Endothelial cell (in vitro differentiated cells): ENCODE data around the gene OCSTAMP. TPM values are rescaled to one million over a fixed set of nuclear protein-coding genes. Genes with fewer than 3 reads are reported as not detected.

Experiments used
- DNase-seq: peaks from one replicate; pipeline ENCODE4 v3.0.0; 2021; ENCODE audit warnings: low spot score
- H3K27ac Mint-ChIP-seq: one replicate; pipeline ENCODE4 v1.8.0; 2021; ENCODE audit warnings: mixed read lengths, inconsistent platforms; ENCODE audit not compliant: unreplicated experiment
- H3K27me3 Mint-ChIP-seq: one replicate; pipeline ENCODE4 v1.8.0; 2021; ENCODE audit warnings: mild to moderate bottlenecking, moderate library complexity, mixed read lengths, inconsistent platforms; ENCODE audit not compliant: unreplicated experiment
- H3K36me3 Mint-ChIP-seq: one replicate; pipeline ENCODE4 v1.8.0; 2021; ENCODE audit warnings: mild to moderate bottlenecking, low read depth, mixed read lengths, inconsistent platforms; ENCODE audit not compliant: unreplicated experiment
- H3K4me1 Mint-ChIP-seq: one replicate; pipeline ENCODE4 v1.8.0; 2021; ENCODE audit warnings: mild to moderate bottlenecking, mixed read lengths, inconsistent platforms; ENCODE audit not compliant: unreplicated experiment
- H3K4me3 Mint-ChIP-seq: one replicate; pipeline ENCODE4 v1.8.0; 2021; ENCODE audit warnings: mild to moderate bottlenecking, mixed read lengths, inconsistent platforms; ENCODE audit not compliant: unreplicated experiment
- H3K9me3 Mint-ChIP-seq: one replicate; pipeline ENCODE4 v1.8.0; 2021; ENCODE audit warnings: mixed read lengths, inconsistent platforms; ENCODE audit not compliant: unreplicated experiment
- total RNA-seq: library from RNA; stranded (reverse); fragmentation: NEBNext Ultra II Directional; extraction: Animal tissue kit (Norgen Biotek cat#: 25700); gene quantifications from one replicate; pipeline ENCODE4 v1.2.1, GENCODE V29; 2021; ENCODE audit not compliant: unreplicated experiment
- TF ChIP-seq, protein P1 (sequence below): fragments of 200-600 bp; sonication (generic); IDR thresholded peaks from one replicate; pipeline ENCODE4 v1.5.0; 2021; ENCODE audit warnings: antibody characterized with exemption; ENCODE audit not compliant: unreplicated experiment

OCSTAMP gene
- total RNA-seq, 1 donor from 2014 or later: not detected

- no peak for DNase-seq
- Mint-ChIP-seq H3K36me3 (no peaks in the 10 kb centered on the region), H3K27ac (no peak overlapping the region), H3K27me3 (peaks cover 5% of the 10 kb centered on the region), H3K9me3 (no peaks in the 10 kb centered on the region), H3K4me3 (no peak overlapping the region), H3K4me1 (no peaks in the 10 kb centered on the region)
- TF ChIP-seq, protein P1, sequence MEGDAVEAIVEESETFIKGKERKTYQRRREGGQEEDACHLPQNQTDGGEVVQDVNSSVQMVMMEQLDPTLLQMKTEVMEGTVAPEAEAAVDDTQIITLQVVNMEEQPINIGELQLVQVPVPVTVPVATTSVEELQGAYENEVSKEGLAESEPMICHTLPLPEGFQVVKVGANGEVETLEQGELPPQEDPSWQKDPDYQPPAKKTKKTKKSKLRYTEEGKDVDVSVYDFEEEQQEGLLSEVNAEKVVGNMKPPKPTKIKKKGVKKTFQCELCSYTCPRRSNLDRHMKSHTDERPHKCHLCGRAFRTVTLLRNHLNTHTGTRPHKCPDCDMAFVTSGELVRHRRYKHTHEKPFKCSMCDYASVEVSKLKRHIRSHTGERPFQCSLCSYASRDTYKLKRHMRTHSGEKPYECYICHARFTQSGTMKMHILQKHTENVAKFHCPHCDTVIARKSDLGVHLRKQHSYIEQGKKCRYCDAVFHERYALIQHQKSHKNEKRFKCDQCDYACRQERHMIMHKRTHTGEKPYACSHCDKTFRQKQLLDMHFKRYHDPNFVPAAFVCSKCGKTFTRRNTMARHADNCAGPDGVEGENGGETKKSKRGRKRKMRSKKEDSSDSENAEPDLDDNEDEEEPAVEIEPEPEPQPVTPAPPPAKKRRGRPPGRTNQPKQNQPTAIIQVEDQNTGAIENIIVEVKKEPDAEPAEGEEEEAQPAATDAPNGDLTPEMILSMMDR: no peak
Observed at GRCh38 chr20:46559001-46559400, 8.5 kb upstream of the OCSTAMP start.

- H3K27me3 Mint-ChIP-seq: peaks cover 5% of the 10 kb centered on the region
- DNase-seq: no peak
- no peaks in the 10 kb centered on the region for H3K4me1 Mint-ChIP-seq
- H3K4me3 Mint-ChIP-seq: no peak overlapping the region
- no peak overlapping the region for H3K27ac Mint-ChIP-seq
- no peaks in the 10 kb centered on the region for H3K9me3 Mint-ChIP-seq
- TF ChIP-seq, protein P1: no peak
- H3K36me3 Mint-ChIP-seq: no peaks in the 10 kb centered on the region
Observed at GRCh38 chr20:46558511-46558959, 8.1 kb upstream of the OCSTAMP start.

- Mint-ChIP-seq H3K27ac (no peak overlapping the region), H3K36me3 (no peaks in the 10 kb centered on the region), H3K4me1 (no peaks in the 10 kb centered on the region), H3K4me3 (no peak overlapping the region), H3K9me3 (no peaks in the 10 kb centered on the region), H3K27me3 (peaks cover 5% of the 10 kb centered on the region)
- TF ChIP-seq, protein P1: no peak
- DNase-seq: no peak
Observed at GRCh38 chr20:46557231-46557956, 6.9 kb upstream of the OCSTAMP start.

- DNase-seq: no peak
- Mint-ChIP-seq H3K4me1 (no peaks in the 10 kb centered on the region), H3K36me3 (no peaks in the 10 kb centered on the region)
Observed at GRCh38 chr20:46555370-46555956, 5.0 kb upstream of the OCSTAMP start.

More at GRCh38 chr20:46555370-46555956, 5.0 kb upstream of the OCSTAMP start:
- Mint-ChIP-seq H3K27ac (no peak overlapping the region), H3K9me3 (no peaks in the 10 kb centered on the region), H3K27me3 (peaks cover 6% of the 10 kb centered on the region), H3K4me3 (no peak overlapping the region)
- TF ChIP-seq, protein P1: no peak
